HTR-8/SVneo (cell line): Measurements from ENCODE around the gene ATP6V0B.
A peak's percentile ranks its signal among the peaks of the same experiment; 100 is the strongest.

Experiments used
- DNase-seq: peaks from one replicate; pipeline ENCODE4 v3.0.0; 2011; ENCODE audit warnings: low spot score, mixed read lengths; ENCODE audit not compliant: insufficient read length
- FAIRE-seq: peaks from 2 replicates; lab custom pipeline; 2011; peaks lifted over from hg19 to GRCh38; lab: Jason Lieb, UNC

ATP6V0B gene

GRCh38 chr1:43974443-43975248, at the start of gene ATP6V0B:
ATP6V0B (plus strand) TSS chr1:43974960; CDS start chr1:43975041, 81 bp downstream.
- FAIRE-seq (peak; percentile 98), DNase-seq (peak; percentile 89)

GRCh38 chr1:43925846-43926245, 48.9 kb upstream of the ATP6V0B start:
- no peak for FAIRE-seq

GRCh38 chr1:43930168-43930948, 44.4 kb upstream of the ATP6V0B start:
- DNase-seq (no peak), FAIRE-seq (no peak)

More at GRCh38 chr1:43925846-43926245, 48.9 kb upstream of the ATP6V0B start:
- no peak for DNase-seq

GRCh38 chr1:43930949-43931275, 43.8 kb upstream of the ATP6V0B start:
- FAIRE-seq = no peak

GRCh38 chr1:43931711-43932660, 42.8 kb upstream of the ATP6V0B start:
- no peak for DNase-seq
- FAIRE-seq = no peak

More at GRCh38 chr1:43930949-43931275, 43.8 kb upstream of the ATP6V0B start:
- DNase-seq = no peak

- peak; percentile 58 for FAIRE-seq
- DNase-seq = no peak
These were observed 41.9 kb upstream of the ATP6V0B start for GRCh38 chr1:43932786-43933385.

GRCh38 chr1:43933386-43934100, 41.2 kb upstream of the ATP6V0B start, which contains the start of gene ARTN:
ARTN (plus strand) TSS chr1:43933801; CDS start chr1:43935657, 1,856 bp downstream.
- no peak for DNase-seq
- no peak for FAIRE-seq

GRCh38 chr1:43934101-43934985, 40.4 kb upstream of the ATP6V0B start:
- FAIRE-seq (no peak), DNase-seq (peak; percentile 73)

- FAIRE-seq = no peak
- DNase-seq = no peak
These were observed 39.8 kb upstream of the ATP6V0B start for GRCh38 chr1:43934986-43935324.

GRCh38 chr1:43935711-43936427, 38.9 kb upstream of the ATP6V0B start:
- FAIRE-seq (no peak), DNase-seq (no peak)

GRCh38 chr1:43936431-43937151, 38.2 kb upstream of the ATP6V0B start:
- no peak for FAIRE-seq
- no peak for DNase-seq

- no peak for DNase-seq
- FAIRE-seq = no peak
These were observed 37.4 kb upstream of the ATP6V0B start for GRCh38 chr1:43937179-43937865.

GRCh38 chr1:43938383-43938782, 36.4 kb upstream of the ATP6V0B start:
- DNase-seq = no peak
- FAIRE-seq = no peak

- DNase-seq (no peak), FAIRE-seq (no peak)
These were observed 35.7 kb upstream of the ATP6V0B start for GRCh38 chr1:43938892-43939587.

GRCh38 chr1:43942411-43942810, 32.3 kb upstream of the ATP6V0B start:
- no peak for DNase-seq
- no peak for FAIRE-seq

- DNase-seq = no peak
- no peak for FAIRE-seq
These were observed 29.9 kb upstream of the ATP6V0B start for GRCh38 chr1:43944860-43945259.
